ENCODE data around the gene SHQ1. TPM values are rescaled to one million over a fixed set of nuclear protein-coding genes. Genes with fewer than 3 reads are reported as not detected.

SHQ1 gene
- total RNA-seq, 1 donor from 2014 or later: 48.5 TPM

GRCh38 chr3:72700106-72700505 lies 148.1 kb downstream of the SHQ1 start:
- H3K9me3 Mint-ChIP-seq: no peaks in the 10 kb centered on the region
- no peak overlapping the region for H3K4me3 Mint-ChIP-seq
- no peaks in the 10 kb centered on the region for H3K27me3 Mint-ChIP-seq (ENCODE audit: insufficient read depth)
- H3K36me3 Mint-ChIP-seq (ENCODE audit: low read depth): no peaks in the 10 kb centered on the region
- H3K4me1 Mint-ChIP-seq (ENCODE audit: low read depth): no peaks in the 10 kb centered on the region
- DNase-seq (ENCODE audit: low spot score): no peak
- intact Hi-C loops (cut with micrococcal nuclease): no loop called here
- H3K27ac Mint-ChIP-seq: no peak overlapping the region

DNA sequence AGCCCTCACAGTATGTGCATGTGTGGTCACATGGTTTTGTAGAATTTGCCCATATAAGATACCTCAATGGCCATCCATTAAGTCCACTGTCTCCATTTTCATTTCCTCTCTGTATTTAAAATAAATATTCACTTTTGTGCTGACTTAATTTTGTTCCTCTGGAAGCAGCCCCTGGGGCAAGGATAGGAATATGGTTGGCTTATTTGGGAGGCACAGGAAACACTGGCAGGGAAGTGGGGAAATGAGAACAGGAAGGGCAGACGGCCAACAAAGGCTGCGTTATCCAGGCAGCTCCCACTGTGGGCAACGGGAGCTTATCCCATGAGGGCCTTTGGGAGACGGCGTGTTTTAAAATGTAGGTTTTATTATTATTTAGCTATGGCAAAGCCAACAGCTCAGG lies 148.6 kb downstream of the SHQ1 start:
- intact Hi-C loops (cut with micrococcal nuclease): no loop called here
- Mint-ChIP-seq H3K36me3 (ENCODE audit: low read depth) (no peaks in the 10 kb centered on the region), H3K9me3 (no peaks in the 10 kb centered on the region), H3K4me3 (no peak overlapping the region), H3K27me3 (ENCODE audit: insufficient read depth) (no peaks in the 10 kb centered on the region), H3K4me1 (ENCODE audit: low read depth) (no peaks in the 10 kb centered on the region), H3K27ac (no peak overlapping the region)
- no peak for DNase-seq (ENCODE audit: low spot score)

Other genes with a start within 250 kb of the SHQ1 start
- 0.08 TPM in 1 of 2 replicates, not detected in the other for gene GXYLT2, start 39.6 kb upstream of the SHQ1 start, total RNA-seq
- 113 and 125 TPM in 2 replicates for gene PPP4R2, start 148.4 kb upstream of the SHQ1 start, total RNA-seq
- gene EBLN2, start 213.2 kb upstream of the SHQ1 start, total RNA-seq: 8.4 and 9.6 TPM in 2 replicates